K562 (cell line): Measurements from ENCODE around the gene PPP4R3B. TPM values are rescaled to one million over a fixed set of nuclear protein-coding genes. Genes with fewer than 3 reads are reported as not detected.

Experiments used
- CBX1 ChIP-seq: sonication (generic); IDR thresholded peaks from 2 replicates; pipeline ENCODE4 v1.6.1; 2016; ENCODE audit warnings: antibody characterized with exemption, low read depth, mild to moderate bottlenecking
- CBX5 ChIP-seq: IDR thresholded peaks from 2 replicates; pipeline ENCODE4 v1.6.1; 2014; ENCODE audit warnings: low read depth, borderline replicate concordance
- CSDE1 ChIP-seq, 2 experiments: fragments of 450-650 bp; IDR thresholded peaks; 2 replicates each; pipeline ENCODE4 v1.6.1; 2016; ENCODE audit warnings: mild to moderate bottlenecking in 1 of 2
- NR2F6 ChIP-seq: fragments of 450-650 bp; formaldehyde crosslinking; IDR thresholded peaks from 2 replicates; pipeline ENCODE4 v1.4.0; 2020; ENCODE audit warnings: mild to moderate bottlenecking
- SIX5 ChIP-seq, 2 experiments: IDR thresholded peaks; 2 replicates each; pipeline ENCODE4 v1.6.1; 2011; ENCODE audit warnings: low read length in 2 of 2, borderline replicate concordance in 1 of 2, low read depth in 1 of 2, mild to moderate bottlenecking in 1 of 2, moderate library complexity in 1 of 2; ENCODE audit not compliant: insufficient read depth in 1 of 2
- ZNF143 ChIP-seq: sonication (generic); formaldehyde crosslinking; IDR thresholded peaks from 2 replicates; pipeline ENCODE4 v1.9.0; 2022; ENCODE audit warnings: mild to moderate bottlenecking, missing genetic modification reagents
- ZNF146 ChIP-seq: IDR thresholded peaks from one replicate; pipeline ENCODE4 v1.6.1; 2018; ENCODE audit warnings: missing compliant biosample characterization; ENCODE audit not compliant: unreplicated experiment
- polyA plus RNA-seq, 8 experiments: library from polyadenylated mRNA; depleted of rRNA in 4 of 8; stranded (reverse) in 5 of 8; unstranded in 3 of 8; fragments of >200 nt; fragmentation: Nextera tagmentation in 2 of 8; fragmentation: Illumina TruSeq in 1 of 8; extraction: Ambion mirVana in 2 of 8; extraction: Trizol in 1 of 8; gene quantifications; 2 replicates each; pipeline versions ENCODE4 v1.2.1 to v1.2.3, GENCODE V29; 2011 to 2014; ENCODE audit warnings: inconsistent platforms in 1 of 8, missing spikeins in 1 of 8
- total RNA-seq, 7 experiments: library from RNA; depleted of rRNA in 6 of 7; stranded (reverse); fragments of >200 nt in 6 of 7; fragmentation: Illumina TruSeq in 2 of 7; extraction: Trizol in 2 of 7; gene quantifications; 2 replicates each; pipeline versions ENCODE4 v1.2.1 to v1.2.3, GENCODE V29; 2011 to 2021; ENCODE audit warnings: low replicate concordance in 1 of 7
- TF ChIP-seq, protein P1 (sequence below): fragments of 200-800 bp; sonication (Bioruptor generic); IDR thresholded peaks from 2 replicates; pipeline ENCODE4 v1.6.1; 2017; ENCODE audit warnings: missing genetic modification characterization, missing compliant biosample characterization
- TF ChIP-seq, protein P2 (sequence below): sonication (generic); formaldehyde crosslinking; IDR thresholded peaks from 2 replicates; pipeline ENCODE4 v1.8.0; 2022; ENCODE audit warnings: mild to moderate bottlenecking, missing genetic modification reagents
- TF ChIP-seq, protein P3 (sequence below): fragments of 450-650 bp; IDR thresholded peaks from 2 replicates; pipeline ENCODE4 v1.6.1; 2017; ENCODE audit warnings: mild to moderate bottlenecking, moderate library complexity
- TF ChIP-seq, protein P4 (sequence below), 2 experiments: fragments of 450-650 bp; formaldehyde crosslinking in 1 of 2; IDR thresholded peaks; 2 replicates each; pipeline versions ENCODE4 v1.4.0 to v1.6.1; 2014 to 2020; ENCODE audit warnings: mild to moderate bottlenecking in 2 of 2, borderline replicate concordance in 1 of 2, low read depth in 1 of 2

PPP4R3B gene
- total and polyA plus RNA-seq, 9 of the 15 experiments (the other 6 are each of a cell fraction or from before 2014, with no cell fraction given): 13.2 to 59.2 (median 41.9) TPM

DNA sequence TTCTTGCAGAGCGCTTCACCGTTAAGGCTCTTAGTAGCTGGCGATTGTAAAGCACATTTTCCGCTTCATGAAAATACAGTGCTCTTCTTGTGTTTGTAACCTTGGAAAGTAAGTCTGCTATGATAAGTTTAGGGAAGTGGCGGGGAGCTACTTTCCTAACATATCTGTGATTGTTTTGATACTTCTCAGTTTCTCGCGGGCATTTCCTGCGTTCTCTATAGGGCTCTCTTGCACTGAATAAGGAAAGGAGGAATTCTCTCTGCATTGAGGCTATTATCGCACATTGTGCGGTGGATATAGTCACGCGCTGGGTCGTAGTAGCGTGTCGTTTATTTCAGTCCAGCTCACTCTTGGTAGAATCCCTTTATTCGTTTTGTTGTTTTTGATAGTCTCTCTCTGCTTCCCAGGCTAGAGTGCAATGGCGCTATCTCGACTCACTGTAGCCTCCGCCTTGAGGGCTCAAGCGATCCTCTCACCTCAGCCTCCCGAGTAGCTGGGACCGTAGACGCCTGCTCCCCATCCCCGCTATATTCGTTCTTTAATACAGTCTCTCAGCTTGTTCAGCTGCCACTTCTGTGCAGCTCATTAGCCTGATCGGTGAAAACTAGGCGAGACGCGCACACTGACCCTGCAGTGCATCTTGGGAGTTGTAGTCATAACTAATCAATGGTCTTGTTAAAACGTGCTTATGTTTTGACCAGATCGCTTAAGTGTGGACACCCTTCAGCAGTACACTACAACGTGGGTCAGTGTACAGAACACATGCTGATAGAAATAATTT, 1.0 kb upstream of the PPP4R3B start (continued):
- TF ChIP-seq, protein P1, sequence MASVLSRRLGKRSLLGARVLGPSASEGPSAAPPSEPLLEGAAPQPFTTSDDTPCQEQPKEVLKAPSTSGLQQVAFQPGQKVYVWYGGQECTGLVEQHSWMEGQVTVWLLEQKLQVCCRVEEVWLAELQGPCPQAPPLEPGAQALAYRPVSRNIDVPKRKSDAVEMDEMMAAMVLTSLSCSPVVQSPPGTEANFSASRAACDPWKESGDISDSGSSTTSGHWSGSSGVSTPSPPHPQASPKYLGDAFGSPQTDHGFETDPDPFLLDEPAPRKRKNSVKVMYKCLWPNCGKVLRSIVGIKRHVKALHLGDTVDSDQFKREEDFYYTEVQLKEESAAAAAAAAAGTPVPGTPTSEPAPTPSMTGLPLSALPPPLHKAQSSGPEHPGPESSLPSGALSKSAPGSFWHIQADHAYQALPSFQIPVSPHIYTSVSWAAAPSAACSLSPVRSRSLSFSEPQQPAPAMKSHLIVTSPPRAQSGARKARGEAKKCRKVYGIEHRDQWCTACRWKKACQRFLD (CRISPR knock-in tag): no peak; the same call in 1 of the 2 replicates
- TF ChIP-seq CBX1 (no peak), CBX5 (no peak), NR2F6 (CRISPR knock-in tag) (no peak), ZNF143 (peak; percentile 90), SIX5 (IDR thresholded peaks at IDR 0.05; ENCODE audit: borderline replicate concordance in 1 of 2, insufficient read depth in 1 of 2, low read depth in 1 of 2, low read length in 2 of 2) (peak; percentile 23 to 57; a peak in 1 of 4 replicates), CSDE1 (IDR thresholded peaks at IDR 0.05) (no peak), ZNF146 (CRISPR knock-in tag) (no peak)
- TF ChIP-seq, protein P2, sequence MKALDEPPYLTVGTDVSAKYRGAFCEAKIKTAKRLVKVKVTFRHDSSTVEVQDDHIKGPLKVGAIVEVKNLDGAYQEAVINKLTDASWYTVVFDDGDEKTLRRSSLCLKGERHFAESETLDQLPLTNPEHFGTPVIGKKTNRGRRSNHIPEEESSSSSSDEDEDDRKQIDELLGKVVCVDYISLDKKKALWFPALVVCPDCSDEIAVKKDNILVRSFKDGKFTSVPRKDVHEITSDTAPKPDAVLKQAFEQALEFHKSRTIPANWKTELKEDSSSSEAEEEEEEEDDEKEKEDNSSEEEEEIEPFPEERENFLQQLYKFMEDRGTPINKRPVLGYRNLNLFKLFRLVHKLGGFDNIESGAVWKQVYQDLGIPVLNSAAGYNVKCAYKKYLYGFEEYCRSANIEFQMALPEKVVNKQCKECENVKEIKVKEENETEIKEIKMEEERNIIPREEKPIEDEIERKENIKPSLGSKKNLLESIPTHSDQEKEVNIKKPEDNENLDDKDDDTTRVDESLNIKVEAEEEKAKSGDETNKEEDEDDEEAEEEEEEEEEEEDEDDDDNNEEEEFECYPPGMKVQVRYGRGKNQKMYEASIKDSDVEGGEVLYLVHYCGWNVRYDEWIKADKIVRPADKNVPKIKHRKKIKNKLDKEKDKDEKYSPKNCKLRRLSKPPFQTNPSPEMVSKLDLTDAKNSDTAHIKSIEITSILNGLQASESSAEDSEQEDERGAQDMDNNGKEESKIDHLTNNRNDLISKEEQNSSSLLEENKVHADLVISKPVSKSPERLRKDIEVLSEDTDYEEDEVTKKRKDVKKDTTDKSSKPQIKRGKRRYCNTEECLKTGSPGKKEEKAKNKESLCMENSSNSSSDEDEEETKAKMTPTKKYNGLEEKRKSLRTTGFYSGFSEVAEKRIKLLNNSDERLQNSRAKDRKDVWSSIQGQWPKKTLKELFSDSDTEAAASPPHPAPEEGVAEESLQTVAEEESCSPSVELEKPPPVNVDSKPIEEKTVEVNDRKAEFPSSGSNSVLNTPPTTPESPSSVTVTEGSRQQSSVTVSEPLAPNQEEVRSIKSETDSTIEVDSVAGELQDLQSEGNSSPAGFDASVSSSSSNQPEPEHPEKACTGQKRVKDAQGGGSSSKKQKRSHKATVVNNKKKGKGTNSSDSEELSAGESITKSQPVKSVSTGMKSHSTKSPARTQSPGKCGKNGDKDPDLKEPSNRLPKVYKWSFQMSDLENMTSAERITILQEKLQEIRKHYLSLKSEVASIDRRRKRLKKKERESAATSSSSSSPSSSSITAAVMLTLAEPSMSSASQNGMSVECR: peak; percentile 75
- TF ChIP-seq, protein P3, sequence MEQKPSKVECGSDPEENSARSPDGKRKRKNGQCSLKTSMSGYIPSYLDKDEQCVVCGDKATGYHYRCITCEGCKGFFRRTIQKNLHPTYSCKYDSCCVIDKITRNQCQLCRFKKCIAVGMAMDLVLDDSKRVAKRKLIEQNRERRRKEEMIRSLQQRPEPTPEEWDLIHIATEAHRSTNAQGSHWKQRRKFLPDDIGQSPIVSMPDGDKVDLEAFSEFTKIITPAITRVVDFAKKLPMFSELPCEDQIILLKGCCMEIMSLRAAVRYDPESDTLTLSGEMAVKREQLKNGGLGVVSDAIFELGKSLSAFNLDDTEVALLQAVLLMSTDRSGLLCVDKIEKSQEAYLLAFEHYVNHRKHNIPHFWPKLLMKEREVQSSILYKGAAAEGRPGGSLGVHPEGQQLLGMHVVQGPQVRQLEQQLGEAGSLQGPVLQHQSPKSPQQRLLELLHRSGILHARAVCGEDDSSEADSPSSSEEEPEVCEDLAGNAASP: no peak
- TF ChIP-seq, protein P4, sequence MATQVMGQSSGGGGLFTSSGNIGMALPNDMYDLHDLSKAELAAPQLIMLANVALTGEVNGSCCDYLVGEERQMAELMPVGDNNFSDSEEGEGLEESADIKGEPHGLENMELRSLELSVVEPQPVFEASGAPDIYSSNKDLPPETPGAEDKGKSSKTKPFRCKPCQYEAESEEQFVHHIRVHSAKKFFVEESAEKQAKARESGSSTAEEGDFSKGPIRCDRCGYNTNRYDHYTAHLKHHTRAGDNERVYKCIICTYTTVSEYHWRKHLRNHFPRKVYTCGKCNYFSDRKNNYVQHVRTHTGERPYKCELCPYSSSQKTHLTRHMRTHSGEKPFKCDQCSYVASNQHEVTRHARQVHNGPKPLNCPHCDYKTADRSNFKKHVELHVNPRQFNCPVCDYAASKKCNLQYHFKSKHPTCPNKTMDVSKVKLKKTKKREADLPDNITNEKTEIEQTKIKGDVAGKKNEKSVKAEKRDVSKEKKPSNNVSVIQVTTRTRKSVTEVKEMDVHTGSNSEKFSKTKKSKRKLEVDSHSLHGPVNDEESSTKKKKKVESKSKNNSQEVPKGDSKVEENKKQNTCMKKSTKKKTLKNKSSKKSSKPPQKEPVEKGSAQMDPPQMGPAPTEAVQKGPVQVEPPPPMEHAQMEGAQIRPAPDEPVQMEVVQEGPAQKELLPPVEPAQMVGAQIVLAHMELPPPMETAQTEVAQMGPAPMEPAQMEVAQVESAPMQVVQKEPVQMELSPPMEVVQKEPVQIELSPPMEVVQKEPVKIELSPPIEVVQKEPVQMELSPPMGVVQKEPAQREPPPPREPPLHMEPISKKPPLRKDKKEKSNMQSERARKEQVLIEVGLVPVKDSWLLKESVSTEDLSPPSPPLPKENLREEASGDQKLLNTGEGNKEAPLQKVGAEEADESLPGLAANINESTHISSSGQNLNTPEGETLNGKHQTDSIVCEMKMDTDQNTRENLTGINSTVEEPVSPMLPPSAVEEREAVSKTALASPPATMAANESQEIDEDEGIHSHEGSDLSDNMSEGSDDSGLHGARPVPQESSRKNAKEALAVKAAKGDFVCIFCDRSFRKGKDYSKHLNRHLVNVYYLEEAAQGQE (IDR thresholded peaks at IDR 0.05; ENCODE audit: borderline replicate concordance): no peak
- TF ChIP-seq, protein P4 (CRISPR knock-in tag; IDR thresholded peaks at IDR 0.05; ENCODE audit: low read depth): no peak
